Parathyroid adenoma (tissue), 2 donors: ENCODE measurements around the gene TRIM9.

ENCODE experiments used
- H2AFZ ChIP-seq: fragments of 300-600 bp; sonication (generic); one replicate; pipeline ENCODE4 v1.7.0; 2017; ENCODE audit warnings: antibody characterized with exemption, mild to moderate bottlenecking
- H3K27ac ChIP-seq: fragments of 300-600 bp; sonication (generic); one replicate; pipeline ENCODE4 v1.7.0; 2017
- H3K27me3 ChIP-seq: fragments of 300-600 bp; sonication (generic); one replicate; pipeline ENCODE4 v1.7.0; 2017; ENCODE audit warnings: low read length; ENCODE audit not compliant: control insufficient read depth, insufficient read depth
- H3K36me3 ChIP-seq: fragments of 300-600 bp; sonication (generic); one replicate; pipeline ENCODE4 v1.7.0; 2017; ENCODE audit warnings: low read length; ENCODE audit not compliant: control insufficient read depth, insufficient read depth
- H3K4me1 ChIP-seq: fragments of 300-600 bp; sonication (generic); one replicate; pipeline ENCODE4 v1.7.0; 2017; ENCODE audit warnings: control low read depth
- H3K4me2 ChIP-seq: fragments of 300-600 bp; sonication (generic); one replicate; pipeline ENCODE4 v1.7.0; 2017; ENCODE audit warnings: low read length
- H3K4me3 ChIP-seq: fragments of 300-600 bp; sonication (generic); one replicate; pipeline ENCODE4 v1.7.0; 2017; ENCODE audit warnings: low read depth, low read length
- H3K79me2 ChIP-seq: fragments of 300-600 bp; sonication (generic); one replicate; pipeline ENCODE4 v1.7.0; 2017; ENCODE audit warnings: control low read depth
- H3K9ac ChIP-seq: fragments of 300-600 bp; sonication (generic); one replicate; pipeline ENCODE4 v1.7.0; 2017; ENCODE audit warnings: mild to moderate bottlenecking
- H3K9me3 ChIP-seq: fragments of 300-600 bp; sonication (generic); one replicate; pipeline ENCODE4 v1.7.0; 2017; ENCODE audit warnings: low read length; ENCODE audit not compliant: control insufficient read depth
- CTCF ChIP-seq: fragments of 300-600 bp; sonication (generic); IDR thresholded peaks from one replicate; pipeline ENCODE4 v1.7.0; 2017; ENCODE audit warnings: antibody characterized with exemption, mild to moderate bottlenecking
- donor health status: primary hyperparathyroidism.

TRIM9 gene

GRCh38 chr14:50936882-50937281, 158.0 kb downstream of the TRIM9 start:
- H3K9me3 ChIP-seq: no peaks in the 10 kb centered on the region
- no peak overlapping the region for H3K27ac ChIP-seq
- H2AFZ ChIP-seq: no peak overlapping the region
- no peak overlapping the region for H3K4me2 ChIP-seq
- H3K27me3 ChIP-seq: no peaks in the 10 kb centered on the region
- TF ChIP-seq CTCF: no peak
- no peak overlapping the region for H3K9ac ChIP-seq
- H3K4me3 ChIP-seq: no peak overlapping the region
- H3K79me2 ChIP-seq: no peaks in the 10 kb centered on the region
- H3K4me1 ChIP-seq: no peaks in the 10 kb centered on the region
- H3K36me3 ChIP-seq: no peaks in the 10 kb centered on the region

GRCh38 chr14:50936016-50936340, 158.9 kb downstream of the TRIM9 start:
- Histone ChIP-seq H3K9me3 (no peaks in the 10 kb centered on the region), H3K27ac (no peak overlapping the region), H3K36me3 (no peaks in the 10 kb centered on the region), H3K4me1 (no peaks in the 10 kb centered on the region), H2AFZ (no peak overlapping the region), H3K4me3 (no peak overlapping the region), H3K9ac (no peak overlapping the region), H3K79me2 (no peaks in the 10 kb centered on the region), H3K27me3 (no peaks in the 10 kb centered on the region), H3K4me2 (no peak overlapping the region)
- TF ChIP-seq CTCF: no peak

GRCh38 chr14:50935126-50936015, 159.5 kb downstream of the TRIM9 start:
- Histone ChIP-seq H3K9me3 (no peaks in the 10 kb centered on the region), H3K4me2 (no peak overlapping the region), H2AFZ (no peak overlapping the region), H3K4me1 (no peaks in the 10 kb centered on the region), H3K79me2 (no peaks in the 10 kb centered on the region), H3K36me3 (no peaks in the 10 kb centered on the region), H3K27me3 (no peaks in the 10 kb centered on the region), H3K9ac (no peak overlapping the region), H3K27ac (no peak overlapping the region), H3K4me3 (no peak overlapping the region)
- TF ChIP-seq CTCF: no peak

GRCh38 chr14:50932592-50933495, 162.1 kb downstream of the TRIM9 start:
- no peaks in the 10 kb centered on the region for H3K36me3 ChIP-seq
- no peak overlapping the region for H3K4me2 ChIP-seq
- no peak for TF ChIP-seq CTCF
- no peaks in the 10 kb centered on the region for H3K9me3 ChIP-seq
- H2AFZ ChIP-seq: no peak overlapping the region
- no peaks in the 10 kb centered on the region for H3K79me2 ChIP-seq
- H3K27ac ChIP-seq: no peak overlapping the region
- H3K4me3 ChIP-seq: no peak overlapping the region
- H3K4me1 ChIP-seq: no peaks in the 10 kb centered on the region
- no peaks in the 10 kb centered on the region for H3K27me3 ChIP-seq
- H3K9ac ChIP-seq: no peak overlapping the region
